Right kidney (tissue), 9 donors: ENCODE measurements around the gene USE1.
"Not testable (repeated sequence)": the region's sequence is repeated elsewhere in the genome, so short reads cannot be mapped to it uniquely, and the experiment has no call there.

ENCODE experiments used
- DNase-seq: peaks from one replicate; pipeline ENCODE4 v3.0.0-alpha.2; 2016
- long read RNA-seq, 8 donors: transcript quantifications; one replicate each; lab custom pipeline, GENCODE V29; 2026

The USE1 gene, protein sequence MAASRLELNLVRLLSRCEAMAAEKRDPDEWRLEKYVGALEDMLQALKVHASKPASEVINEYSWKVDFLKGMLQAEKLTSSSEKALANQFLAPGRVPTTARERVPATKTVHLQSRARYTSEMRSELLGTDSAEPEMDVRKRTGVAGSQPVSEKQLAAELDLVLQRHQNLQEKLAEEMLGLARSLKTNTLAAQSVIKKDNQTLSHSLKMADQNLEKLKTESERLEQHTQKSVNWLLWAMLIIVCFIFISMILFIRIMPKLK
- long read RNA-seq, donor 1: 0 reads
- long read RNA-seq, donor 2, partial matches to known transcripts: 0 of 6 reads
- long read RNA-seq, donor 2, other reads (novel, unspliced or antisense): 5 of 6 reads
- long read RNA-seq, donor 3, partial matches to known transcripts: 0 of 6 reads
- long read RNA-seq, donor 3, other reads (novel, unspliced or antisense): 5 of 6 reads
- long read RNA-seq, donor 4, partial matches to known transcripts: 0 of 13 reads
- long read RNA-seq, donor 4, other reads (novel, unspliced or antisense): 9 of 13 reads
- long read RNA-seq, donor 5, partial matches to known transcripts: 0 of 13 reads
- long read RNA-seq, donor 5, other reads (novel, unspliced or antisense): 10 of 13 reads
- long read RNA-seq, donor 6, partial matches to known transcripts: 0 of 11 reads
- long read RNA-seq, donor 6, other reads (novel, unspliced or antisense): 9 of 11 reads
- long read RNA-seq, donor 7: 0 reads
- long read RNA-seq, donor 8, partial matches to known transcripts: 0 of 8 reads
- long read RNA-seq, donor 8, other reads (novel, unspliced or antisense): 7 of 8 reads

DNA sequence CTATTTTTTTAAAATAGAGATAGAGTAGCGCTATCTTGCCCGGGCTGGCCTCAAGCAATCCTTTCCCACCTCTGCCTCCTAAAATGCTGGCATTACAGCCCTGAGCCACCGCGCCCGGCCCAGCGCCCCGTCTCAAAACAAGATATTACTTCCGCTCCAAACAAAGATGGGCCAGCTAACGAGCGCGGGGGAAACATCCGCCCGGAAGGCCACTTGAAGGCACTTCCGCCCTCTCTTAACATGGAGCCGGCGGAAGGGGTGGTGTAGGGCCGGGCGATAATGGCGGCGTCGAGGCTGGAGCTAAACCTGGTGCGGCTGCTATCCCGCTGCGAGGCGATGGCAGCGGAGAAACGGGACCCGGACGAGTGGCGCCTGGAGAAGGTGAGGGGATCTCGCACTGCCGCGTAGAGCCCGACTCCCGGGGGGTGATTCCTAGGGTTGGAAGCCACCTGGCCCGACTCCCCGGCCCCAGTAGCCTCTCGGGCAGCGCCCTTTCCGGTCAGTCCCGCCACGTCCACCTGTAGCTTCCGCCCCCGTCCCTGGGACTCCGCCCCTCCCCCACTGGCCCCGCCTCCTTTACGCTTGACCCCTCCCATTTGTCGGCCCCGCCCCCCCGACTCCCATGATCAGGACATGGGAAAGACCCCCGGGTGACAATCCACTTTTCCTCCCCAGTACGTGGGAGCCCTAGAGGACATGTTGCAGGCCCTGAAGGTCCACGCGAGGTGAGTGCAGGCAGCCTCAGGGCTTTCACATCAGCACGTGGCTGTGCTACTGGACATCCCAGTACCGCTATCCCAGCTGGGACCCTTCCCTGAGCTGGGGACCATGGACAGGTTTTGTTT lies at the start of gene USE1:
USE1 (plus strand) TSS at position 231 of the 845 bp plus-strand sequence; CDS start at position 280, 49 bp downstream.
- DNase-seq: peak; percentile 99

DNA sequence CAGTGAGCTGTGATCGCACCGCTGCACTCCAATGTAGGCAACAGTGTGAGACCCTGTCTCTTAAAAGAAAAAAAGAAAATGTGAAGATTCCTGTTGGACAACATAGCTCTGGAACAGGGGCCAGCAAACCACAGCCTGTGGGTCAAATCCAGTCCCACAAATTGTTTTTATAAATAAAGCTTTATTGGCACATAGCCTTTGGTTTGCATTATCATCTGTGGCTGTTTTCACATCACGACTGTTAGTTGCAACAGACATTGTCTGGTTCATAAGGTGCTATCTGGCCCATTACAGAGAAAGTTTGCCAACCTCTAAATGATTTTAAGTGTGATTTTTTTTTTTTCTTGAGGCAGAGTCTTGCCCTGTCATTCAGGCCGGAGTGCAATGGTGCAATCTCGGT lies 49.4 kb upstream of the USE1 start:
- DNase-seq: no peak

- DNase-seq: no peak
Observed at GRCh38 chr19:17170538-17171297, 44.4 kb upstream of the USE1 start.

DNA sequence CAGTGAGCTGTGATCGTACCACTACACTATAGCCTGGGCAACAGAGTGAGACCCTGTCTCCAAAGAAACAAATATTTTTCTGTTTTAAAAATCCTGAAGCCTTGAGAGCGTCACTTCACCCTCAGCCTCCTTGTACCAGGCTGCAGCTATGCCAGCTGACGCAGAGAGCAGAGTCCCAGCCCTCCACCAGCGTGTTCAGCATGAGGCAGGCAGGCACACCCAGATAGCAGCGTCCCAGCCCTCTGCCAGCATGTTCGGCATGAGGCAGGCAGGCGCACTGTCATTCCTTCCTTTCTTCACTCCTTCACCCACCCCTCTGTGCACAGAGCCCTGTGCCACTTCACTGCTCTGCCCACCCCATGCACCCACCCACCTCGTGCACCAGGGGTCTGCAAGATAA lies 43.3 kb upstream of the USE1 start:
- no peak for DNase-seq

- no peak for DNase-seq
Observed at GRCh38 chr19:17172624-17173345, 42.4 kb upstream of the USE1 start.

GRCh38 chr19:17178291-17178690 lies 36.9 kb upstream of the USE1 start:
- no peak for DNase-seq

DNA sequence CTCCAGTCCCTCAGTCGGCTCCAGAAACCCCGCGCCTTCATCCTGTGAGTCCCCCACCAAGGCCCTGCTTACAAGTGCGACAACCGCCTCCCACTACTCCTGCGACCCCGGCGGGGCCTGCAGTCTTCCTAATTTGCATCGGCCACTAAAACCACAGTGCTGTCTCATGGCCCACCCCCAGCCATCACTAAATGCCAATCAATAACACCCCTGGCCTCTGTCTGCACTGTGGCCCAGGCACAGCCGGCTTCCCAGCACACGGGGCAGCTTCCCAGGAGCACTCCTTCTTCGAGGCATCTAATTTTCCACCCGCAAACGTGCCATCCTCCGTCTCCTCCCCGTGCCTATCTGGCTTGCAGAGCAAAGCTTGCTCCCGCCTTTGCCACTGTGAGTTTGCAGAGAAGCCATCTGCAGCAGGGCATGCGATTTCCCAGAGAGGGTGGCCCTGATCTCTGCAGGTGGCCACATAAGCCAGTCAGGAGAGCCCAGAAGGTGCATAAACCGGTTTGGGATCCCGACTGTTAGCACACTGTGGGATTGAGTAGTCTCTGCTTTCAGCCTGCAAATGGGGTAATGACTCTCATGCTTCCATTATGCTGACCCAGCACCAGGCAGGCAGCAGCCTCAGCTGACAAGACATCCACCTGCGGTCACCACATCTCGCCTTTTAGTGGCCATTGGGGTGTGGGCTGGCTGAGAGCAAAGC lies 34.0 kb upstream of the USE1 start:
- no peak for DNase-seq

DNA sequence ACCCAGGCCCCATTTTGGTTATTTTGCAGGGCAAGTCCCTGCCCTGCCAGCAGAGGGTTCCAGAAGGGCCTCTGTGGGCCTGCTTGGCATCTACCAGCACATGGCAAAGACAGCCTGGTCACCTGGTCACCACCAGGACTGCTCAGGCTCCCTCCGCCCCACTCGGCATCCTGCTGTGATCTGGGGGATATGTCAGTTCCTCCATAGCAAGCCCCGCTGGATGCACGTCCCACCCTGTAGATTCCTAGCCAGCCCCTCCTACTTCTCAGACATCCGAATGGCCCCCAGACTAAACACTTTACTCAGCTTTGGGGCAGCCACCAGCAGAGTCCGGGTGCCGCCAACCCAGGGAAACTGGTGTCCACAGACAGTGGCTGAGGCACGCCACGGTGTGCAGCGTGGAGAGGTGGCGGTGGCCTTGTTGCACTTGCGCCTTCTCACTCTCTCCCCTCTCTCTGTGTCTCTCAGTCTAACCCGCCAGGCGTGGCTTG lies 31.8 kb upstream of the USE1 start:
- no peak for DNase-seq

DNA sequence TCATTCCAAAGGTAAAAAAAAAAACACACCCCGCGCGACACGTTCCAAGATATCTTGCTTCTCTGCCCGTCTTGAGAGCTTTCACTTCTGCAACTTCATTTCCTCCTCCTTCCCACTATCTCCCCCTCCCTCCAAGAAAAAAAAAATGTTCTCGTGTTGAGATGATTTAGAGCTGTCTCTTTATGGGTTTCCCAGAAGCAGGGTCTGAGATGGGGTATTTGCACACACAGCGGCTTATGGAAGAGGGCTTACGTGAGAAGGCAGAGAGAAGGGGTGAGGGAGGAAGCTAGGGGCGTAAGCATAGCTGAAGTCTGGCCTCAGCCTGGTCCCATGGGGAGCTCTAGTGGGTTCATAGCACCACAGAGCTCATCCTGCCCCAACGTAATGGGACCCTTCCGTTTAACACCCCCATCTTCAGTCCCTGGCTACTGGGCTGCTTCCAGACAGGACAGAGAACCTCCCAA lies 31.3 kb upstream of the USE1 start:
- DNase-seq: no peak

GRCh38 chr19:17184371-17184841 lies 30.8 kb upstream of the USE1 start:
- no peak for DNase-seq

DNA sequence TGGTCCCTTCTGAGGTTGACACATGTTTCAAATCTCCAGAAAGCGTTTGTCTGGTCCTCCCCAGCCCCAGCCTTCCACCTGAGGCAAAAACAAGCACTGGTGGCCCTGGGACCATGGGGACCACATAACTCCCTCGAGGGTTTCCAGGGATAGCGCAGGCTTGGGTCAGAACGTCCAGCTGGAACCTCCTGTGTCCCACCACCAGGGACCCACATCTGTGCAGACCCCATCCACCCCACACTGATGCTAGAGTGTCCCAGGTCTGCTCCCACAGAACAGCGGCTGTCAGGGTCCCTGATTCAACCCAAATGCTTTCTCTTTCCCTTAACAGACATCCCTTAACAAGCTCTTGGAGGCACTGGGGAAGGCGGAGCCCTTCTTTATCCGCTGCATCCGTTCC lies 29.6 kb upstream of the USE1 start:
- no peak for DNase-seq

GRCh38 chr19:17191736-17192135 lies 23.4 kb upstream of the USE1 start:
- not testable (repeated sequence) for DNase-seq

DNA sequence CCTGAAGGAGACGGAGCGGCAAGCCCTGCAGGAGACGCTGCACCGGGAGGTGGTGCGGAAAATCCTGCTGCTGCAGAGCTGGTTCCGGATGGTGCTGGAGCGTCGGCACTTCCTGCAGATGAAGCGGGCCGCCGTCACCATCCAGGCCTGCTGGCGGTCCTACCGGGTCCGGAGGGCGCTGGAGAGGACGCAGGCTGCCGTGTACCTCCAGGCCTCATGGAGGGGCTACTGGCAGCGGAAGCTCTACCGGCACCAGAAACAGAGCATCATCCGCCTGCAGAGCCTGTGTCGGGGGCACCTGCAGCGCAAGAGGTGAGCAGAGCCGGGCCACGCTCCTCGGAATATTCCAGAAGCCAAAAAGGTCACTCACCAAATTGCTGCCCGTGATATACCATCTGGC lies 22.4 kb upstream of the USE1 start:
- no peak for DNase-seq

GRCh38 chr19:17194608-17195007 lies 20.5 kb upstream of the USE1 start:
- DNase-seq: no peak

DNA sequence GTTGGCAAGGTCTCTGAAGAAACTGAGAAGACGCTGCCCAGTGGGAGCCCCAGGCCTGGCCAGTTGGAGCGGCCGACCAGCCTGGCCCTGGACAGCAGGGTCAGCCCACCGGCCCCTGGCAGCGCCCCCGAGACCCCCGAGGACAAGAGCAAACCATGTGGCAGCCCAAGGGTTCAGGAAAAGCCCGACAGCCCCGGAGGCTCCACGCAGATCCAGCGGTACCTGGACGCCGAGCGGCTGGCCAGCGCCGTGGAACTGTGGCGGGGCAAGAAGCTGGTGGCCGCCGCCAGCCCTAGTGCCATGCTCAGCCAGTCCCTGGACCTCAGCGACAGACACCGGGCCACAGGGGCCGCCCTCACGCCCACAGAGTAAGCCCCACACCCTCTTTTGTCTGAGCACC lies 20.1 kb upstream of the USE1 start:
- no peak for DNase-seq

GRCh38 chr19:17196610-17197009 lies 18.5 kb upstream of the USE1 start:
- no peak for DNase-seq

DNA sequence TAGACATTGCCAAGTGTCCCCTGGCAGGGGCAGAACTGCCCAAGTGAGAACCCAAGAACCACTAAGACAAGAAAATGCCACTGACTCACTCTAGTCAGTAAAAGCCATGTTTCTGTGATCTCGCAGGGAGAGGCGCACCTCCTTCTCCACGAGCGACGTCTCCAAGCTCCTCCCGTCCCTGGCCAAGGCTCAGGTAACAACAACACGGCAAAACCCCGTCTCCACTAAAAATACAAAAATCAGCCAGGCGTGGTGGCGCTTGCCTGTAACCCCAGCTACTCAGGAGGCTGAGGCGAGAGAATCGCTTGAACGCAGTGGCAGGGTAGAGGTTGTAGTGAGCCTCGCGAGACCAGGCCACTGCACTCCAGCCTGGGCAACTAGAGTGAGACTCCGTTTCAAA lies 17.5 kb upstream of the USE1 start:
- no peak for DNase-seq

- DNase-seq: no peak
Observed at GRCh38 chr19:17200408-17201079, 14.6 kb upstream of the USE1 start.

- DNase-seq: no peak
Observed at GRCh38 chr19:17202249-17202648, 12.9 kb upstream of the USE1 start.
